ENCODE data around the gene DUSP28.
A peak's percentile ranks its signal among the peaks of the same experiment; 100 is the strongest.

Gene DUSP28

DNA sequence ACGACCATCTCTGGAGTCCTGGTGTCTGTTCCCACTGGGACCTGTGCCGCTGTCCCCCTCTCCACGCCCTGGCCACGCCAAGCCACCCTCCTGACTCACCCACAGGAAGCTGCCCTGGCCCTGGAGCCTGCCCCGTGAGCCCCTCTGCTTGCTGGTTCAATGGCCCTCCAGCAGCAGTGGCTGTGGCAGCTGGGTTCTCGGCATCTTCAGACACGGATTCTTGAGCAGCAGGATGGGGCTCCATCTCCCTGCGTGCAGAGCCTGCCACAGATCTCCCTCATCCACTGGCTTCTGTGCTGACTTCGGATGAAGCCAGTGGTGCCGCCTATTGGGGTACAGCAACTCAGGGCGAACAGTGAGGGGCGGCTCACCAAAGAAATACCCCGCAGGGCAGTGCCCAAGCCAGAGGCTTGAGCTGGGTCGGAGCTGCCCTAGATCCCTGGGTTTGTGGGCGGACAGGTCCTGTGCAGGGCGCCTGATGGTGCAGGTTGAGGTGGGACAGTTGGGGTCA, 40.3 kb downstream of the DUSP28 start:
- FAIRE-seq (no peak), DNase-seq (ENCODE audit: insufficient read length, low spot score) (no peak)
- TF ChIP-seq POU2F2 (IDR thresholded peaks at IDR 0.05; ENCODE audit: low read depth, low read length), result no peak
- no peak for TF ChIP-seq PAX5 (IDR thresholded peaks at IDR 0.05; ENCODE audit: insufficient read depth, low read length, severe bottlenecking)

DNA sequence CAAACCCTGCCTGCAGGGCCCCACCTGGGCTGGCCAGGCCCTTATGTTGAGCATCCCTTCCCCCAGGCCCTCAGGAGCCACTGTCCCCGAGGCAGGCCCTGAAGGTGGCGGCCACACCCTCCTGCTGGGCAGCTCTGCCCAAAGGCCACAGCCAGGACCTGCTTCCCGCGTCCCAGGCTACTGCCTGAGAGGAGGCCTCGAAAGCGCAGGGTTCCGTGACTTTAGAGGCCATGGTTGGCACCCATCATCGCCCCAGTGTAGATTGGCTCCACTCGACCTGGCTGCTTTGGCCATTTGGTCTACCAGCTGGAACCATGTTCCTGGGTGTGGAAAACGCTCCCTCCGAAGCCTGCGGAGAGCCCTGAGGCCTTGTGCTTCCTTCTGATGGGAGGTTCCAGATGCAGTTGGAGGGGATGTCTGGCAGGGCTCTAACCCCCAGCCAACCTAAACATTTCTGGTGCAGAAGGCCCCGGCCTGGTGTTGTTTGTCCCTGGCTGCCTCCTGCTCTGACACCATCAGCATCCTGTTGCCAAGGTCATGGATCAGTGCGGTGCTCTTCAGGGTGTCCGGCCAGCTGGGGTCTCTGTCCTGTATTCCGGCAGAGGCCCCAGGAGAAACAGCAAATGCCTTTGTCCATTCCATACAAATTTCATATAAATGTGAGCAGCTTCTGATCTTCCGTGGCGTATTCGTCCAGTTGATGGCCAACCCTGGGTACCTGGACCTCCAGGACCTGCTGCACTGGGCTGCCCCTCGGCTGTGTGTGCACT, 41.1 kb downstream of the DUSP28 start:
- no peak for TF ChIP-seq SPI1 (IDR thresholded peaks at IDR 0.05; ENCODE audit: low read depth, low read length)
- no peak for TF ChIP-seq POLR2A (IDR thresholded peaks at IDR 0.05; ENCODE audit: low read depth, low read length)
- no peak for TF ChIP-seq PAX5 (IDR thresholded peaks at IDR 0.05; ENCODE audit: insufficient read depth, low read length, severe bottlenecking)
- TF ChIP-seq POLR2AphosphoS5 (IDR thresholded peaks at IDR 0.05; ENCODE audit: low read depth, low read length), result no peak
- TF ChIP-seq TAF1 (IDR thresholded peaks at IDR 0.05; ENCODE audit: low read depth, low read length), result no peak
- no peak for TF ChIP-seq POU2F2 (IDR thresholded peaks at IDR 0.05; ENCODE audit: low read depth, low read length)
- FAIRE-seq (no peak), DNase-seq (ENCODE audit: insufficient read length, low spot score) (no peak)

DNA sequence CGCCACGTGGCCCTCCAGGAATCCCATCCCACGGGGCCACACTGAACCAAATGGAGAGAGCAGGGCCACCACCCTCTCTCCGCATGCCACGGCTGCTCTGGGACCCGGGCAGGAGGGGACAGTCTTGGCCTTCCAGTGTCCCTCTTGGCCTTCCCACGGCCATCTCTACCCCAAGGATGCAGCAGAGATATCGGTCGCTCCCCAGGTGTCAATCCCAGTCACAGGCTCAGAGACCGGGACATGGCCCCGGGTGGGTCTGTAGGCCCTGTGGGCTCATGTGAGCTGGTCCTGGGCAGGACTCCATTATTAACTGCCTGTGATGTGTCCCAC, 41.6 kb downstream of the DUSP28 start:
- TF ChIP-seq POU2F2 (IDR thresholded peaks at IDR 0.05; ENCODE audit: low read depth, low read length) (no peak), POLR2AphosphoS5 (IDR thresholded peaks at IDR 0.05; ENCODE audit: low read depth, low read length) (no peak), TAF1 (IDR thresholded peaks at IDR 0.05; ENCODE audit: low read depth, low read length) (no peak), PAX5 (IDR thresholded peaks at IDR 0.05; ENCODE audit: insufficient read depth, low read length, severe bottlenecking) (no peak), POLR2A (IDR thresholded peaks at IDR 0.05; ENCODE audit: low read depth, low read length) (no peak), SPI1 (IDR thresholded peaks at IDR 0.05; ENCODE audit: low read depth, low read length) (no peak)
- no peak for DNase-seq (ENCODE audit: insufficient read length, low spot score)

DNA sequence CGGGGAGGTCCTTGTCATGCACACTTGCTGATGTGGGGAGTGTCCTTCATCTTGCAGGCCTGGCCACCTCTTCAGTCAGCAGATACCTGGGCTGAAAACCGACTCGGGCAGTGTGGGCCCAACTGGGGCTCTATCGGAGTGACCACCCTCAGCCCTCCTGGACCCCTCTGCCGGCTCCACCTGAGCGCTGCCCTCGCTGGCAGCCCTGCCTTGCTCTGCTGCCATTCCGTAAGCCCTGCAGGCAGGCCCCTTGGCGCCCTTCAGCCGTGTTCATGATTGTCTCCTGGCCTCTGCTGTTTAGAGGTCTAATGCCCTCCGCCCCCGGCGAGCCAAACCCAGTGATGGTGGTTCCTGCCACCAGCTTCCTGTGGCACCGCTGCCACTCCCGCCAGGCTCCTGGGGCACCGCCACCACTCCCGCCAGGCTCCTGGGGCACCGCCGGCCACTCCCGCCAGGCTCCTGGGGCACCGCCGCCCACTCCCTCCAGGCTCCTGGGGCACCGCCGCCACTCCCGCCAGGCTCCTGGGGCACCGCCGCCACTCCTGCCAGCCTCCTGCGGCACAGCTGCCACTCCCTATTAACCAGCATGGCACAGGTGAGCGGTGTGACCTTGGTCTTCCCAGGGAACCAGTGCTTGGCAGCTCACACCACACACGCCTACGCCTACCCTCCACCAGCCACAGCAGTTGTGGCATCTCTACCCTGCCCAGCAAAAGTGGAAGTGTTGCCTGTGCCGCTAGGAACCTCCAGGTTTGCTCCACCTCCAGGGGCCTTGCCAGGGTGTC, 42.3 kb downstream of the DUSP28 start:
- DNase-seq (ENCODE audit: insufficient read length, low spot score) (no peak), FAIRE-seq (no peak)
- TF ChIP-seq POLR2AphosphoS5 (IDR thresholded peaks at IDR 0.05; ENCODE audit: low read depth, low read length), result no peak
- TF ChIP-seq POU2F2 (IDR thresholded peaks at IDR 0.05; ENCODE audit: low read depth, low read length), result no peak
- no peak for TF ChIP-seq PAX5 (IDR thresholded peaks at IDR 0.05; ENCODE audit: insufficient read depth, low read length, severe bottlenecking)
- TF ChIP-seq TAF1 (IDR thresholded peaks at IDR 0.05; ENCODE audit: low read depth, low read length), result no peak
- TF ChIP-seq SPI1 (IDR thresholded peaks at IDR 0.05; ENCODE audit: low read depth, low read length), result no peak
- TF ChIP-seq POLR2A (IDR thresholded peaks at IDR 0.05; ENCODE audit: low read depth, low read length), result no peak

More for the DNA sequence above, 41.6 kb downstream of the DUSP28 start:
- FAIRE-seq, result no peak

DNA sequence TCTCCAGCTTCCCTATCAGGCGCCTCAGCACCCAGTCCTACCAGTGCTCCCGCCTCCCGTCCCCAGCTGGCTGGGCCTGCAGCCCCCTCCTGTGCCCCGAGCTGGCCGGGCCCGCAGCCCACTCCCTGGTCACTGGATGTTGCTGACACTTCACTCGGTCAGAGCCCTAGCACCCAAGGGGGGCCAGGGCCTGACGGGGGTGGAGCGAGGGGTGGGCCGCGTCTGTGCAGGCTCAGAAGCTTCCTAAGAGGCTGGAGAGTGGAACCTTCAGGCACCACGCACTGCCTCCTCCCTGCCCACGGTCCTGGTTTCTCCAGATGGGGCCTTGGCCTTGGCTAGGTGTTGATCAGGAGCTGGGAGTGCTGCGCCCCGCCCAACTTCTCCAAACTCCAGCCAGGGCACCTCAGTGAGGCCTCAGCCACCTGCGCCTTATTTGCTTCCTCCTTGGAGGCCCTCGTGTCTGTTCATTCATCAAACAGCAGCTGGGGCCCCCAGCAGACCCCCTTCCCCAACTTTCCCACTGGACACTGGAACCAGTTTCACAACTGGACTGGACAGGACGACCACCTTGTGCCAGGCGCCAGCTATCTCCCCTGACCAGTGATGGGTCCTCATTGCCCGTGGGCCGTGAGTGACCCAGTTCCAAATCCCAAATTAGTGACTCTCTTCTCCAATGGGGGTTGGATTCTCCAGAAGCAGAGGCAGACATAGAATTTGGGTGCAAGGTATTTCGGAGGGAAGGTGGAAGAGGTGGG, 43.1 kb downstream of the DUSP28 start:
- TF ChIP-seq PAX5 (IDR thresholded peaks at IDR 0.05; ENCODE audit: insufficient read depth, low read length, severe bottlenecking), result no peak
- TF ChIP-seq POLR2AphosphoS5 (IDR thresholded peaks at IDR 0.05; ENCODE audit: low read depth, low read length), result no peak
- no peak for TF ChIP-seq POLR2A (IDR thresholded peaks at IDR 0.05; ENCODE audit: low read depth, low read length)
- no peak for TF ChIP-seq TAF1 (IDR thresholded peaks at IDR 0.05; ENCODE audit: low read depth, low read length)
- TF ChIP-seq SPI1 (IDR thresholded peaks at IDR 0.05; ENCODE audit: low read depth, low read length), result no peak
- no peak for TF ChIP-seq POU2F2 (IDR thresholded peaks at IDR 0.05; ENCODE audit: low read depth, low read length)
- DNase-seq (ENCODE audit: insufficient read length, low spot score) (no peak), FAIRE-seq (no peak)

DNA sequence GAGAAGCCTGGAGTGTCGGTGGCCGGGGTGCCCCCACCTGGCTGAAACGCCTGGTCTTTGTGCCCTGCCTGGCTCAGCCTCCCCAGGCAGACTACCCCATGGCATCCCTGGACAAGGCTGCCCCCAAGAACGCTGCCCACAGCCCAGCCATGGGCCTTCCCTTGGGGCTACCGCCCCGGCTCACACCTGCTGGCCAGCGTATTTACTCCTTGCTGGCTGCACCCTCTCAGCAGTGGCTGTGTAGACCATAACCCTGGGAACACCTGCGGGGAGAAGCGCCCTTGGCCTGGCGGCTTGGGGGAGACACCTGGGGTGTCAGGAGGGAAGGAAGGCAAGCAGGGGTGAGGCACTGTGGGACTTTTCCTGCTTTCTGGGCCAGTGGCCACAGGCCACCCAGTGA, 43.7 kb downstream of the DUSP28 start:
- FAIRE-seq, result no peak
- TF ChIP-seq TAF1 (IDR thresholded peaks at IDR 0.05; ENCODE audit: low read depth, low read length) (no peak), PAX5 (IDR thresholded peaks at IDR 0.05; ENCODE audit: insufficient read depth, low read length, severe bottlenecking) (no peak), POLR2AphosphoS5 (IDR thresholded peaks at IDR 0.05; ENCODE audit: low read depth, low read length) (no peak)
- no peak for DNase-seq (ENCODE audit: insufficient read length, low spot score)

DNA sequence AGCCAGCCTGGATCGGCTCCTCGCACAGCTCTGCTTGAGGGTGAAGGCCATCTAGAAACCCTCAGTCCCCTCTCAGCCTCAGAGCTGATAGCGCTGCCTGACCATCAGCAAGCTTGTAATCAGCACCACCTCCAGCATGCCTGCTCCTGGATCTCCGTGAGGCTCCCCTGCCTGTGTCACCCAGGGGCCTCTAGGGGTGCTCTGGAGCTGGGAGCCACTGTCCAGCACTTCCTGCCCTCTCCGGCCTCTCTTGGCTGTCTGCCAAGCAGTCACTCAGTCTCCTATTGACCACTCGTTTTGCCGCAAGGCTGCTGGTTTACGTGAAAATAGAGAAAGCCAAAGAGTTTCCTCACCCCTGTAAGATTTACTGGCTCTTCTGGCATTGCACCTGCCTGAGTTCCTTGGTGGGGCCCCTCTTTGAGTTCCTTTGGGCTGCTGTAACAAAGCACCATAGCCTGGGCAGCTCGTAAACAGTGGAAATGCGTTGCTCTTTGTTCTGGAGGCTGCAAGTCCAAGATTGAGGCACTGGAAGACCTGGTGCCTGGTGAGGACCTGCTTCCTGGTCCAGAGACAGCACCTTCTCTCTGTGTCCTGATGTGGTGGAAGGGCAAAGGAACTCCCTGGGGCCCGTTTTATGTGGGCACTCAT, 44.3 kb downstream of the DUSP28 start:
- TF ChIP-seq SPI1 (IDR thresholded peaks at IDR 0.05; ENCODE audit: low read depth, low read length) (no peak; the same call in 1 of the 2 replicates), PAX5 (IDR thresholded peaks at IDR 0.05; ENCODE audit: insufficient read depth, low read length, severe bottlenecking) (no peak), POLR2AphosphoS5 (IDR thresholded peaks at IDR 0.05; ENCODE audit: low read depth, low read length) (no peak), POLR2A (IDR thresholded peaks at IDR 0.05; ENCODE audit: low read depth, low read length) (no peak), POU2F2 (IDR thresholded peaks at IDR 0.05; ENCODE audit: low read depth, low read length) (no peak), TAF1 (IDR thresholded peaks at IDR 0.05; ENCODE audit: low read depth, low read length) (no peak)
- FAIRE-seq (no peak), DNase-seq (ENCODE audit: insufficient read length, low spot score) (peak; percentile 65)

DNA sequence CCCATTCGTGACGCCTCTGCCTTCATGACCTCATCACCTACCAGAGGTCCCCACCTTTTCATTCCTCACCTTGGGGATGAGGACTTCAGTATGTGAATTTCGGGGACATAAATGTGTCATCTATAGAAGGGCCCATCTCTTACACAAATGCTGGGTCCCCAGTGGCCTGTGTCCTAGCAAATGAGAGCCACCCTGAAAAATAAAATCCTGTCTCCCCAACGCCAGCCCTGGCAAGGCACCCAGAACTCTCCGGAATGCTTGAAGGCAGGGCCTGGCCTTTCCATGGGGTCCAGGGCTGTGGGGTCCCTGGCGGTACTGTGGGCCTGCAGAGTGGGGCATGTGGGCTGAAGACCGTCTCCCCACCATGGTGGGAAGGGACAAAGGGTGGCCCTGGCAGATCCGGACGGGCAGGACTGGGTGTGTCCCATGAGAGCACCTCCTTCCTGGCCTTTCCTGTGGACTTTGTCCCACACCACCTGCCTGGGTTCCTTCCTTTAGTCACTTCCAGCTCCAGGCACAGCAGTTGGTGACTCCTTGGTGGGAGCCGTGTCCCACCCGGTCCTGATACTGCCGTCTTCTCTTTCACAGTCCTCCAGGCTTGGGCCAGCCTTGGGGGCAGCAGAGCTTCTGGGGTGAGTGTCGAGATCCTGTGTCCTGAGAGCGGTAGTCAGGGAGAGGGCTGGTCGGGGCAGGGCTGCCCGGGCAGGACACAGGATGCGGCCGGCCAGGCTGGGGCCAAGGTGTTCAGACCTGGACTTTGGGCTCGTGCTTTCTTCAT, 45.0 kb downstream of the DUSP28 start:
- DNase-seq (ENCODE audit: insufficient read length, low spot score) (no peak), FAIRE-seq (no peak)
- TF ChIP-seq POLR2A (IDR thresholded peaks at IDR 0.05; ENCODE audit: low read depth, low read length), result no peak
- no peak for TF ChIP-seq POLR2AphosphoS5 (IDR thresholded peaks at IDR 0.05; ENCODE audit: low read depth, low read length)
- TF ChIP-seq PAX5 (IDR thresholded peaks at IDR 0.05; ENCODE audit: insufficient read depth, low read length, severe bottlenecking), result no peak
- TF ChIP-seq TAF1 (IDR thresholded peaks at IDR 0.05; ENCODE audit: low read depth, low read length), result no peak
- TF ChIP-seq SPI1 (IDR thresholded peaks at IDR 0.05; ENCODE audit: low read depth, low read length), result no peak
- TF ChIP-seq POU2F2 (IDR thresholded peaks at IDR 0.05; ENCODE audit: low read depth, low read length), result no peak

Measured in GM12891 (cell line).